ENCODE measurements around the gene CCDC70.

GRCh38 chr13:51820016-51820597 lies 41.7 kb upstream of the CCDC70 start:
- no peak for TF ChIP-seq CTCF (IDR thresholded peaks at IDR 0.05; ENCODE audit: low read depth, low read length, poor library complexity, severe bottlenecking)
- no peak for TF ChIP-seq EZH2phosphoT487 (IDR thresholded peaks at IDR 0.05; ENCODE audit: borderline replicate concordance, low read length)
